OCI-LY1 (cell line): ENCODE results near the gene CNNM1.

Experiments
- EZH2 ChIP-seq: fragments of 200-600 bp; sonication (generic), shearing (Covaris generic); IDR thresholded peaks from 2 replicates; pipeline ENCODE4 v1.8.0; 2017; ENCODE audit warnings: borderline replicate concordance, mixed run types, mild to moderate bottlenecking, antibody characterized with exemption, low read length, moderate library complexity, mixed read lengths
- TF ChIP-seq, protein P1 (sequence below): fragments of 200-600 bp; sonication (generic), shearing (Covaris generic); IDR thresholded peaks from 2 replicates; pipeline ENCODE4 v1.5.1; 2017; ENCODE audit warnings: mild to moderate bottlenecking, antibody characterized with exemption, low read length, moderate library complexity, mixed read lengths

DNA sequence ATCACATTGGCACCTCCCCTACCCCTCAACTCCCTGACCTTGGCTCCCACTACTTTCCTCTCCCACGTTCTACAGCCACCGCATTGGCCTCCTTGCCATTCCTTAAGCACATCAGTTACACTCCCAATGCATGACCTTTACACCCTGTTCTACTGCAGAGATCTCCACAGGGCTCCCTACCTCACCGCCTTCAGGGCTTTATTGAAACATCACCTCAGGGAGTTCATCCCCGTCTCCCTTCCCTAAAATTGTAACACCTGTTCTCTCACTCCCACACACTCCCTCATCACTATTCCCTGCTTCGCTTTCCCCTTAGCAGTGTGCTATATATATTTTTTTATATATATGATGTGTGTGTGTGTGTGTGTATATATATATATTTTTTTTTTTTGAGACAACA lies 18.5 kb downstream of the CNNM1 start:
- TF ChIP-seq, protein P1, sequence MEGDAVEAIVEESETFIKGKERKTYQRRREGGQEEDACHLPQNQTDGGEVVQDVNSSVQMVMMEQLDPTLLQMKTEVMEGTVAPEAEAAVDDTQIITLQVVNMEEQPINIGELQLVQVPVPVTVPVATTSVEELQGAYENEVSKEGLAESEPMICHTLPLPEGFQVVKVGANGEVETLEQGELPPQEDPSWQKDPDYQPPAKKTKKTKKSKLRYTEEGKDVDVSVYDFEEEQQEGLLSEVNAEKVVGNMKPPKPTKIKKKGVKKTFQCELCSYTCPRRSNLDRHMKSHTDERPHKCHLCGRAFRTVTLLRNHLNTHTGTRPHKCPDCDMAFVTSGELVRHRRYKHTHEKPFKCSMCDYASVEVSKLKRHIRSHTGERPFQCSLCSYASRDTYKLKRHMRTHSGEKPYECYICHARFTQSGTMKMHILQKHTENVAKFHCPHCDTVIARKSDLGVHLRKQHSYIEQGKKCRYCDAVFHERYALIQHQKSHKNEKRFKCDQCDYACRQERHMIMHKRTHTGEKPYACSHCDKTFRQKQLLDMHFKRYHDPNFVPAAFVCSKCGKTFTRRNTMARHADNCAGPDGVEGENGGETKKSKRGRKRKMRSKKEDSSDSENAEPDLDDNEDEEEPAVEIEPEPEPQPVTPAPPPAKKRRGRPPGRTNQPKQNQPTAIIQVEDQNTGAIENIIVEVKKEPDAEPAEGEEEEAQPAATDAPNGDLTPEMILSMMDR, result no peak
- no peak for TF ChIP-seq EZH2
